Stimulated activated naive B cell treated with anti-CD40 and anti-IgM and Interleukin-4, amounts not matched to agents 10 μg/mL and 1 μg/mL and 100 μg/mL, for 72 hours (primary cell): ENCODE data around the gene C9orf153.
A peak's percentile ranks its signal among the peaks of the same experiment; 100 is the strongest.
"Not testable (repeated sequence)": the region's sequence is repeated elsewhere in the genome, so short reads cannot be mapped to it uniquely, and the experiment has no call there.

Experiments
- ATAC-seq, 2 donors: fragments of 150-1000 bp; cut with Tn5 transposase; replicated peaks; 2 replicates each; pipeline ENCODE4 v1.10.0; 2021; ENCODE audit warnings: moderate library complexity in 1 of 2
- DNase-seq: peaks from one replicate; pipeline ENCODE4 v3.0.0; 2021
- H3K27ac Mint-ChIP-seq: one replicate; pipeline ENCODE4 v1.8.0; 2022; ENCODE audit warnings: mild to moderate bottlenecking, mixed read lengths
- H3K27me3 Mint-ChIP-seq, 2 donors: one replicate each; pipeline ENCODE4 v1.8.0; 2022; ENCODE audit warnings: mixed read lengths in 2 of 2
- H3K36me3 Mint-ChIP-seq, 2 donors: one replicate each; pipeline ENCODE4 v1.8.0; 2022; ENCODE audit warnings: mixed read lengths in 2 of 2, mild to moderate bottlenecking in 1 of 2
- H3K4me1 Mint-ChIP-seq, 2 donors: one replicate each; pipeline ENCODE4 v1.8.0; 2022; ENCODE audit warnings: mixed read lengths in 2 of 2, mild to moderate bottlenecking in 1 of 2
- H3K4me3 Mint-ChIP-seq, 2 donors: one replicate each; pipeline ENCODE4 v1.8.0; 2022; ENCODE audit warnings: mild to moderate bottlenecking in 2 of 2, mixed read lengths in 2 of 2, moderate library complexity in 1 of 2
- H3K9me3 Mint-ChIP-seq, 2 donors: one replicate each; pipeline ENCODE4 v1.8.0; 2022; ENCODE audit warnings: mixed read lengths in 2 of 2, mild to moderate bottlenecking in 1 of 2

The C9orf153 gene

DNA sequence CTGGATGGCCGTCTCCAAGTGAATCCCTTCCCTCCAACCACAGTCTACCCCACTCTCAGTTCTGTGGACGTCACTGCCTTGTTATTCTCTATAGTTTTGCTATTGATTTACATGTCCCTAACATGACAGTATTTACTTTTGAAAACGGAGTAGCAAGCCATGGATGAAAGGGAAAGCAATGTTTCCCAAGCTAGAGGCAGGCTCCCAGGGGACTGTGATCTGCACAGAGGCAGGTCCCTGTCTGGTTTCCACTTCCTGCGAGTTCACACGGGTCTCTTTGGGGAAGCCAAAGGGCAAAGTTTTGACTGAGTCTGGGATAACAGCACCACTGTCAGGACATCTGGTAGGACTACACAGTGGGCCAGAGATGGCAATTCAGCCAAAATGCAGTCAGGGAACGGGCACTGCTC is 12.7 kb downstream of the C9orf153 start:
- ATAC-seq (peak; percentile 53 to 71), DNase-seq (peak; percentile 3)
- H3K27ac Mint-ChIP-seq: no peak overlapping the region
- no peak overlapping the region for H3K4me3 Mint-ChIP-seq
- peaks cover 6 to 9% of the 10 kb centered on the region in 2 donors for H3K4me1 Mint-ChIP-seq
- H3K27me3 Mint-ChIP-seq: peaks cover 0 to 6% of the 10 kb centered on the region in 2 donors
- H3K36me3 Mint-ChIP-seq: peaks cover 0 to 3% of the 10 kb centered on the region in 2 donors
- H3K9me3 Mint-ChIP-seq: peaks cover under 1 to 3% of the 10 kb centered on the region in 2 donors

DNA sequence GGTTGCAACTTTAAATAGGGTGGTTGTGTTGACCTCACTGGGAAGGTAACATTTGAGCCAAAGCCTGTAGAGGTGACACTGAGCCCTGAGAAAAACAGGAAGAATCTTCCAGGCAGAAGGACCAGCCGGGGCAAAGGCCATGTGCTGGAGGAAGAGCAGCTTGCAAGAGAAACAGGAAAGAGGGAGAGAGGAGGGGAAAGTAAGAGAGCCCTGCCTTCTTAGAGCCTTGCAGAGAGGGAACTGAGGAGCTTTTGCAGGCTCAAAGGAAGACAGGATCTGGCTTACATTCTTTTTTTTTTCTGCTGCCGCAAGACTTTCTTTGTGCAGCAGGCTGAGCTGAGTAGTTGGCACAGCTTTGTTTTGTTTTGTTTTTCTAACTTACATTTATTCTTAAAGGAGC is 17.4 kb downstream of the C9orf153 start:
- Mint-ChIP-seq H3K36me3 (no peaks in the 10 kb centered on the region), H3K4me1 (peaks cover 4 to 5% of the 10 kb centered on the region in 2 donors), H3K27ac (no peak overlapping the region), H3K4me3 (no peak overlapping the region), H3K27me3 (peaks cover 0 to 2% of the 10 kb centered on the region in 2 donors), H3K9me3 (peaks cover 2 to 3% of the 10 kb centered on the region in 2 donors)
- DNase-seq (no peak), ATAC-seq (no peak)

DNA sequence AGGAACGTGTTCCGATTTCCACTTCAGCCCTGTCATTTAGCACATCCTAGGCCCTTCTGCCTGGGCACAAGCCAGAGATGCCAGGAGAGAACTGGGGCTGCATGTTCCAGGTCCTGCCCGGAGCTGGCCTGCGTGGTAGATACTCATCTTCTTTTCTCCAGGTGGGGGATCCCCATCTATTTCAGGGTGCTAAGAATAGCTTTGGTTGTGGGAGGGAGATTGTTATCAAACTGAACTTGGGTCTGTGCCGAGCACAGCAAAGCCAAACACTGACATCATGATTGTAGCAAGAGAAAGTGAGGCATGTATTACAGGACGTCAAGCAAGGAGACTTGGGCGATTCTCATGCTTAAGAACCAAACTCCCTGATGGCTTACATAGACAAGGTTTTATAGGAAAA is 18.2 kb downstream of the C9orf153 start:
- H3K27me3 Mint-ChIP-seq: no peaks in the 10 kb centered on the region
- no peak for DNase-seq
- ATAC-seq: no peak
- H3K4me3 Mint-ChIP-seq: no peak overlapping the region
- H3K36me3 Mint-ChIP-seq: no peaks in the 10 kb centered on the region
- peaks cover 2 to 3% of the 10 kb centered on the region in 2 donors for H3K9me3 Mint-ChIP-seq
- no peaks in the 10 kb centered on the region for H3K4me1 Mint-ChIP-seq
- H3K27ac Mint-ChIP-seq: no peak overlapping the region

DNA sequence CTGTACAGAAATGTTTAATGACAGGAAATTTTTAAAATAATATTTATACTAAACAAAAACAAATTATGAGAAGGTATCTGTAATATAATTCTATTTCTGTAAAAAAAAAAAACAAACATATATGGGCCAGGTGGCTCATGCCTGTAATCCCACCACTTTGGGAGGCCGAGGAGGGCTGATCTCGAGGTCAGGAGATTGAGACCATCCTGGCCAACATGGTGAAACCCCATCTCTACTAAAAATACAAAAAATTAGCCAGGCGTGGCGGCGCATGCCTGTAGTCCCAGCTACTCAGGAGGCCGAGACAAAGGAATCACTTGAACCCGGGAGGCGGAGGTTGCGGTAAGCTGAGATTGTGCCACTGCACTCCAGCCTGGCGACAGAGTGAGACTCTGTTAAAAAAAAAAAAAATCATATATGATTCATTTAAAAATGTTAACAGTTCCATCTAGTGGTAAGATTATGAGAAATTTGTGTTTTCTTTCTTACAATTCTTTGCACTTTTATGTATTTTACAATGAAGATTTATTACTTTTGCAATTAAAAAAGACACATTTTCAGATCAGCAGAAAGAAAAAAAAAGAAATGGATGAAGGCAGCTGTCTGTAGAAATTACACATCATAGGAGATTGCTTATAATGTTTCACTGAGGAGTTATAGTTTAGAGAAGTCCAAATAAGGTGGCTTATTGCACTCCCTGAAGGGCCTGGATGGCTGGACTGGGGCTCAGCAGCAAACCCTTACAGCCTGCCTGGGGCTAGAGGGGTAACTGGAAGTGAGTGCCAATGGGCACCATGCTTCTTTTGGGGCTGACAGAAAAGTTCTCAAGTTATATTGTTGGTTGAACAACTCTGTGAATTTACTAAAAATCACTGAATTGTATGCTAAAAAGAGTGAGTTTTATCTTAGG is 20.3 kb downstream of the C9orf153 start:
- no peak overlapping the region for H3K27ac Mint-ChIP-seq
- H3K9me3 Mint-ChIP-seq: peaks cover 2 to 3% of the 10 kb centered on the region in 2 donors
- no peaks in the 10 kb centered on the region for H3K27me3 Mint-ChIP-seq
- DNase-seq (no peak), ATAC-seq (no peak)
- no peak overlapping the region for H3K4me3 Mint-ChIP-seq
- H3K4me1 Mint-ChIP-seq: no peaks in the 10 kb centered on the region
- no peaks in the 10 kb centered on the region for H3K36me3 Mint-ChIP-seq

DNA sequence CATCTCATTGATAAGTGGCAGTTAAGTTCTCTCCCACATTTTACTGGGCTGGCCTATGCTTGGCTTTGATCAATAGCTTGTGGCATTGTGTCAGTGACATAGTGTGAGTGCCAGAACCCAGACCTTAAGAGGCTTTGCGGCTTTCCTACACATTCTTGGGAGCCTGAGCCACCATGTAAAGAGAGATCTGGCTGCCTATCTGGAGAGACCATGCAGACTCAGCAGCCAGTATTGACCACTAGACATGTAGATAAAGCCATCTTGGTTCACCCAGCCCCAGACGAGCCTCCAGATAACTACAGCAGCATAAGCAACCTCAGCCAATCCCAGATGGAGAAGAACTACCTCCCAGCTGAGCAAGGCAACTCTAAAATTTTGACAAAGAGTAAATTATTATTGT is 28.6 kb downstream of the C9orf153 start:
- Mint-ChIP-seq H3K27me3 (no peaks in the 10 kb centered on the region), H3K36me3 (no peaks in the 10 kb centered on the region), H3K27ac (no peak overlapping the region), H3K9me3 (no peaks in the 10 kb centered on the region), H3K4me3 (no peak overlapping the region), H3K4me1 (no peaks in the 10 kb centered on the region)
- ATAC-seq (no peak), DNase-seq (no peak)

DNA sequence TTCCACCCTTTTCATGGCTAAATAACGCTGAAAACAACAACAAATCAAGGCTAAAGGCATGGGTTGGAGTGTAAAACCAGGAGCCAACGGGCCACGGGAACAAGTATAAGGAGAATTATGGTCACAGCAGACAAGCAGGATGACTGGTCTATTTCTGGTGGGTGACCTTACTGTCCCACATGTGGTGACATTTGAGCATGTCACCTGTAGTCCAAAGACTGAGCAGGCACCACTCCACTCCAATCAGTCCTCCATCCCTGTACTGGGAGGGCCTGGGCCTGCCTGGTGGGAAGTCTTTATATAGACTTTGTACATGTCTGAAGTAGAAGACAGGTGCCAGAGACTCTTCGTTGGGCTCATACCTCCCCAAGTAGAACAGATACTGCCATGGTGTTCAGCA is 36.8 kb downstream of the C9orf153 start:
- ATAC-seq (no peak), DNase-seq (no peak)
- Mint-ChIP-seq H3K27me3 (peaks cover 0 to 10% of the 10 kb centered on the region in 2 donors), H3K36me3 (no peaks in the 10 kb centered on the region), H3K4me3 (no peak overlapping the region), H3K4me1 (no peaks in the 10 kb centered on the region), H3K9me3 (no peaks in the 10 kb centered on the region), H3K27ac (no peak overlapping the region)

DNA sequence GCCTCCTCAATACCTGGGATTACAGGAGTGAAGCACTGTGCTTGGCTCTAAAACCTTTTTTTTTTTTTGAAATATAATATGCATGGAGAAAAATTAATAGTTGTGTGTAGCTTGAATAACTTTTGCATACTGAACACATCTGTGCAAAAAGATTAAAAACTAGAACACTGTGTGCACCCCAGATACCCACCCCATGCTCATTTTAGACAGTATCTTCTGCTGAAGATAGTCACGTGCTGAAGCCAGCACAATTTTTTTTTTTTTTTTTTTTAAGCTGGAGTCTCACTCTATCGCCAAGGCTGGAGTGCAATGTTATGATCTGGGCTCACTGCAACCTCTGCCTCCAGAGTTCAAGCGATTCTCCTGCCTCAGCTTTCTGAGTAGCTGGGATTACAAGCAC is 39.9 kb downstream of the C9orf153 start:
- ATAC-seq (no peak), DNase-seq (no peak)
- Mint-ChIP-seq H3K4me1 (no peaks in the 10 kb centered on the region), H3K27ac (no peak overlapping the region), H3K9me3 (no peaks in the 10 kb centered on the region), H3K27me3 (peaks cover 0 to 10% of the 10 kb centered on the region in 2 donors), H3K36me3 (no peaks in the 10 kb centered on the region), H3K4me3 (no peak overlapping the region)

DNA sequence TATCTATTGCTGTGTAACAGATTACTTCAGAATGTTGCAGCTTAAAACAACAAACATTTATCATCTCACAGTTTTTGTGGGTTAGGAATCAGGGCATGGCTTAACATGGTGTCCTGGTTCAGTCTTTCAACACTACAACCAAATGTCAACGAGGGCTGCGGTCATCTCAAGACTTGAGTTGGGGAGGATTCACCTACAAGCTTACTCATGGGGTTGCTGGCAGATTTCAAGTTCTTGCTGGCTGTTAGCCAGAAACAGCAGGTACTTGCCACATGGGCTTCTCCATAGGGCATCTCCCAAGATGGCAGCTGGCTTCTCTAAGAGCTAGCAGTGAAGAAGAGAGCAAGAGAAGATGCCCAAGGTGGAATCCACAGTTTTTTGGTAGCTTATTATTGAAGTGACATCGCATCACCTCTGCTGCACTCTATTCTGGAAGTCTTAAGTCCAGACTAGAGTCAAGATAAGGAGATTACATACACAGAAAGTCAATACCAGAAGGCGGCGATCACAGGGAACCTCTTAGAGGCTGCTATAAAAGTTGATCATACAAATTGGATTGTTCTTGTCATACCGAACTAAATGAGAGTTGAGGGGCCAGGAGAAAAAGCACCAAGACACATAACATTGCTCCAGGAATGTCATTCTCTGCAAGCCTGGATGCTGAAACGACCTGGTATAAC is 42.2 kb downstream of the C9orf153 start:
- no peak overlapping the region for H3K27ac Mint-ChIP-seq
- no peak for DNase-seq
- no peak for ATAC-seq
- peaks cover 0 to 3% of the 10 kb centered on the region in 2 donors for H3K27me3 Mint-ChIP-seq
- no peaks in the 10 kb centered on the region for H3K4me1 Mint-ChIP-seq
- H3K9me3 Mint-ChIP-seq: no peaks in the 10 kb centered on the region
- no peak overlapping the region for H3K4me3 Mint-ChIP-seq
- no peaks in the 10 kb centered on the region for H3K36me3 Mint-ChIP-seq

DNA sequence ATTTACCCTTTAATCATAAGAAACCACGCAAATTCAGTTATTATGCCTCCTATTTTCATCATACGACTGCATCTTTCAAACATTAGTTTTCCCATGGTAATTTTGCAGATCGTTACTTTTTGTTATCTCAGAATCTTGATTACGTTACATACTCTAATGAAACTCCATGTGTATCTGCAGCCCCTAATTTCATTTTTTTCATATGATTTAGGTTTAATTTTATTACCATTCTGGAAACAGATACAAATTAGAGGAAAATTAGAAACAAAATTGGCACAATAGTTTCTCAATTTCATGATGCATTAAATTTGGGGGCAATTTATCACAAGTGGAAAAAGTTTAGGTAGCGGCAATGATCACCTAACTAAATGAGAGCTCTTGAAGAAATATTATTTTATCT is 52.3 kb downstream of the C9orf153 start:
- no peak overlapping the region for H3K27ac Mint-ChIP-seq
- DNase-seq (no peak), ATAC-seq (no peak)
- H3K4me1 Mint-ChIP-seq: no peaks in the 10 kb centered on the region
- H3K36me3 Mint-ChIP-seq: no peaks in the 10 kb centered on the region
- H3K9me3 Mint-ChIP-seq: no peaks in the 10 kb centered on the region
- H3K27me3 Mint-ChIP-seq: peaks cover under 1 to 2% of the 10 kb centered on the region in 2 donors
- H3K4me3 Mint-ChIP-seq: no peak overlapping the region

DNA sequence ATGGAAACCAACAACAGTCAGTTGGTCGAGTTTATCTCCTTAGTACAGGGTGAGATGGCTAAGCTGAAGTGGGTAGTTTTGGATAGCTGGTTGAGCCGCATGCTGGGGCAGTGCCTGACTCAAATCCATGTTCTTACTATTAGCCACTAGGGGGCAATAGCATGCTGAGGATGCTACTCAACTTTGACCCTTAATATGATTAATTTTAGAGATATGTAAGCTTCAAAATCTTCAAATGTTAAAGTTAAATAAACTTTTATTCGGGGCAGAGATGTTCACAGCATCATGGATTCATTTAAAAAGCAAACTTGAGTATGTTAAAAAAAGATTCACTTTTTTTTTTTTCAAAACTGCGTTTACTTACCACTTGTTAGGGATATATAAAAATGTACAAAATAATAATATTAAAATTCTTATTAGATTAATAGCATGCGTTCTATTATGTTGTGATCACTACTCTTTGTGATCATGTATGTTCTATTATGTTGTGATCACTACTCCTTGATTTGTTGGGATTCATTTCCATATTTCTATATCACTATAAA is 57.0 kb downstream of the C9orf153 start:
- DNase-seq (no peak), ATAC-seq (peak; percentile 84 to 86)
- no peak overlapping the region for H3K4me3 Mint-ChIP-seq
- peaks cover 13% of the 10 kb centered on the region in 2 donors for H3K27me3 Mint-ChIP-seq
- H3K4me1 Mint-ChIP-seq: no peaks in the 10 kb centered on the region
- no peaks in the 10 kb centered on the region for H3K36me3 Mint-ChIP-seq
- no peak overlapping the region for H3K27ac Mint-ChIP-seq
- no peaks in the 10 kb centered on the region for H3K9me3 Mint-ChIP-seq

DNA sequence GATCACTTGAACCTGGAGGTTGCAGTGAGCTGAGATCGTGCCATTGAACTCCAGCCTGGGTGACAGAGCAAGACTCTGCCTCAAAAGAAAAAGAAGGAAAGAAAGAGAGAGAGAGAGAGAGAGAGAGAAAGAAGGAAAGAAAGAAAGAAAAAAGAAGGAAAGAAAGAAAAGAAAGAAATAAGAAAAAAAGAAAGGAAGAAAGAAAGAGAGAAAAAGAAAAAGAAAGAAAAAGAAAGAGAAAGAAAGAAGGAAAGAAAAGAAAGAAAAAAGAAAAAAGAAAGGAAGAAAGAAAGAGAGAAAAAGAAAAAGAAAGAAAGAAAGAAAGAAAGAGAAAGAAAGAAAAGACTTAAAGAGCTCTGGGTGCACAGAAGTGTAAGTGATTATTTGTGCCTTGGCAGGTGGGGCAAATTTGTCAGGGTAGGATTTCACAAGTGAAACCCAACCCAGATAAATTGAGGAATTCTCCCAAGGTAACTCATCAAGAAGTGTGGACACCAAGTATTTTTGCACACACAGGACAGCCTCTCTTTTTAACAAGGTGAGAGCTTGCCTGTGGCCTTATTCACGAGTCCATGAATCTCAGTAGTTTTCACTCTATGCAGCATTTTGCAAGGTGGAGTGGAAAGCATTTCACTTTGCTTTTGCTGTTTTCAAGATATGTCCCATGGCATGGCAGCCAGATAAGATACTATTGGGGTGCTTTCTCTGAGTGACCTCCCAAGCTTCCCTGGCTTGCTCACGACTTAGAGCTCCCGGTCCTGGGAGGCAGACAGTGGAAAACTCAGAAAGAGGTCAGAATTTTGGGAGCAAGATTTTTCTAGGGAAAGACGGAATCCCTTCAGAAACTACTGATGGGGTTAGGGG is 57.8 kb downstream of the C9orf153 start:
- ATAC-seq: no peak
- no peak for DNase-seq
- Mint-ChIP-seq H3K4me1 (no peaks in the 10 kb centered on the region), H3K36me3 (no peaks in the 10 kb centered on the region), H3K27me3 (peaks cover 13% of the 10 kb centered on the region in 2 donors), H3K9me3 (no peaks in the 10 kb centered on the region), H3K27ac (no peak overlapping the region), H3K4me3 (no peak overlapping the region)

DNA sequence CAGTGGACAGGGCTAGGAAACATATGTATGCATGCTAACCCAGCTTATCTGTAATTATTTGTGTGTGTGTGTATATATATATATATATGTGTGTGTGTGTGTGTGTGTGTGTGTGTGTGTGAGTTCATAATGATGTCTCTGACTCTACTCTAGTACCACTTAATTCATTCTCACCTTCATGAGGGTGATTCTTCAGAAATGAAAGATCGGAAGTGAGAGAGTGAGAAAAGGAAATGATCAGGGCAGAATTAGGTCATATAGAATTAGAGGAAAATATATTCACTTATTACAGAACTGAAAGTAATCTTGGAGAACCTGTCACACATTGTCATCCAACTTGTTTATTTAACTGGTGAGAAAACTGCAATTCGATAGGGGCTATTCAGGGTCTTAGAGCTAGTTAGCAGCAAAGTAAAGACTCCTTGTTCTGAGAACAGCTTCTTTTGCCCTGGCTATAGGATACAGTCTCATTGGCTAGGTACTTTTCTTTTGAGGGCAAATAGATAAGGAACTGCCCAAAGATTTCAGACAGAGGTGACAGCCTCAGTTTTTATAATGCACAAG is 58.8 kb downstream of the C9orf153 start:
- peaks cover 13 to 19% of the 10 kb centered on the region in 2 donors for H3K27me3 Mint-ChIP-seq
- H3K36me3 Mint-ChIP-seq: peaks cover 0 to 1% of the 10 kb centered on the region in 2 donors
- peak in 1 of 2 donors; percentile 54 for ATAC-seq
- no peak overlapping the region for H3K4me3 Mint-ChIP-seq
- no peak for DNase-seq
- no peaks in the 10 kb centered on the region for H3K4me1 Mint-ChIP-seq
- no peaks in the 10 kb centered on the region for H3K9me3 Mint-ChIP-seq
- no peak overlapping the region for H3K27ac Mint-ChIP-seq

DNA sequence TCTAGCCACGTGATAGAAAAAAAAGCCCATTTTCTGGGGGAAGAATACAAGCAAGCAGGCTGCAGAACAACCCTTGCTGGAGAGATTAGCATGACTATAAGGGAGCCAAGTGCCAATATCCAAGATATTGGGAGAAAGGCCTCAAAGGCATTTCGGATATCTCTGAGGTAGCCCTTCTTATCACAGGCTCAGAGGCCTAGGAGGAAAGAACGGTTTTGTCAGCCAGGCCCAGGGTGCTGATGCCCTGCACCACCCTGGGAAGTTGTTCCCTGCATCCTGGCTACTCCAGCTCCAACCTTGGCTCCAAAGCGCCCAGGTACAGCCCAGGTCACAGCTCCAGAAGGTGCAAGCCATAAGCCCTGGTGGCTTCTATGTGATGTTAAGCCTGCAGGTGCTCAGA is 66.4 kb downstream of the C9orf153 start:
- no peak overlapping the region for H3K27ac Mint-ChIP-seq
- DNase-seq (no peak), ATAC-seq (no peak)
- peaks cover 5 to 6% of the 10 kb centered on the region in 2 donors for H3K27me3 Mint-ChIP-seq
- no peak overlapping the region for H3K4me3 Mint-ChIP-seq
- H3K36me3 Mint-ChIP-seq: peaks cover 4% of the 10 kb centered on the region in 2 donors
- peaks cover 12 to 19% of the 10 kb centered on the region in 2 donors for H3K9me3 Mint-ChIP-seq
- no peaks in the 10 kb centered on the region for H3K4me1 Mint-ChIP-seq

DNA sequence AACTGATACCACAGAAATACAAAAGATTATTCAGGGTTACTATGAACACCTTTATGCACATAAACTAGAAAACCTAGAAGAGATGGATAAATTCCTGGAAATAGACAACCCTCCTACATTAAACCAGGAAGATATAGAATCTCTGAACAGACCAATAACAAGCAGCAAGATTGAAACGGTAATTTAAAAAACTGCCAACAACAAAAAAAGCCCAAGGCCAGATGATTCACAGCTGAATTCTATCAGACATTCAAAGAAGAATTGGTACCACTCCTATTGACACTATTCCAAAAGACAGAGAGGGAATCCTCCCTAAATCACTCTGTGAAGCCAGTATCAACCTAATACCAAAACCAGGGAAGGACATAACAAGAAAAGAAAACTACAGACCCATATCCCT is 68.8 kb downstream of the C9orf153 start:
- H3K27ac Mint-ChIP-seq: not testable (repeated sequence)

More for the DNA sequence above, 68.8 kb downstream of the C9orf153 start:
- not testable (repeated sequence) for H3K36me3 Mint-ChIP-seq, H3K4me3 Mint-ChIP-seq, H3K4me1 Mint-ChIP-seq, DNase-seq, H3K27me3 Mint-ChIP-seq, ATAC-seq
- H3K9me3 Mint-ChIP-seq: peaks cover 14 to 19% of the 10 kb centered on the region in 2 donors
